Left hindlimb (tissue), 1 donor: ENCODE results near the gene SLC6A4.
"Not testable (repeated sequence)": the region's sequence is repeated elsewhere in the genome, so short reads cannot be mapped to it uniquely, and the experiment has no call there.

Source experiments
- DNase-seq: peaks from one replicate; pipeline ENCODE4 v3.0.0-alpha.2; 2018

SLC6A4 gene

DNA sequence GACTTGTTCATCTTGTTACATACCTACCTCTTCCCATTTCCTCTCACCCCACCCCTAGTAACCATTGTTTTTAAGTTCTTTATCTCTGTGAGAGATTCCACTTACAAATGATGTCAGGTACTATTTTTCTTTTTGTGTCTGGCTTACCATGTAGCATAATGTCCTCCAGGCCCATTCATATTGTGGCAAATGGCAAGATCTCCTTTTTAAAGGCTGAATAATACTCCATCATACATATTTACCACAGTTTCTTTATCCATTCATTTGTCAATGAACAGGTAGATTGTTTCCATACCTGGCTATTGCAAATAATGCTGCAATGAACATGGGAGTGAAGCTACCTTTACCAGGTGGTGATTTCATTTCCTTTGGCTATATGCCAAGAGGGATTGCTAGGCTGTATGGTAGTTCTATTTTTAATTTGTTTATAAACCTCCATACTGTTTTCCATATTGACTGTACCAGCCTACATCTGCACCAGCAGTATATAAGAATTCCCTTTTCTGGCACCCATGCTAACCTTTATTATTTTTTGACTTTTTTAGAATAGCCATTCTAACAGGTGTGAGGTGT is 65.0 kb downstream of the SLC6A4 start:
- no peak for DNase-seq

GRCh38 chr17:30165960-30166359 is 69.5 kb downstream of the SLC6A4 start:
- no peak for DNase-seq

- no peak for DNase-seq
Observed at GRCh38 chr17:30165147-30165546, 70.3 kb downstream of the SLC6A4 start.

DNA sequence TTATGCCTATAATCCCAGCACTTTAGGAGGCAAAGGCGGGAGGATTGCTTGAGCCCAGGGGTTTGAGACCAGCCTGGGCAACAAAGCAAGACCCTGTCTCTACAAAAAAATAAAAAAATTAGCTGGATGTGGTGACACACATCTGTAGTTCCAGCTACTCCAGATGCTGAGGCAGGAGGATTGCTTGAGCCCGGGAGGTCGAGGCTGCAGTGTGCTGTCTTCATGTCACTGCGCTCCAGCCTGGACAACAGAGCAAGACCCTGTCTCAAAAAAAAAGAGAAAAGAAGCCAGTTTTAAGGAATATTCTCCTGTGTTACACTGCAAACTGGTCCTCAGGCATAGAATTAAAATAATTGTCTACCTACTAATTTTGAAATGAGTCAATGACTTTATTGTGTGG is 71.0 kb downstream of the SLC6A4 start:
- no peak for DNase-seq

- no peak for DNase-seq
Observed at GRCh38 chr17:30161601-30162000, 73.9 kb downstream of the SLC6A4 start.

GRCh38 chr17:30160419-30161172 is 74.9 kb downstream of the SLC6A4 start:
- DNase-seq: no peak

- no peak for DNase-seq
Observed at GRCh38 chr17:30158896-30159625, 76.4 kb downstream of the SLC6A4 start.

DNA sequence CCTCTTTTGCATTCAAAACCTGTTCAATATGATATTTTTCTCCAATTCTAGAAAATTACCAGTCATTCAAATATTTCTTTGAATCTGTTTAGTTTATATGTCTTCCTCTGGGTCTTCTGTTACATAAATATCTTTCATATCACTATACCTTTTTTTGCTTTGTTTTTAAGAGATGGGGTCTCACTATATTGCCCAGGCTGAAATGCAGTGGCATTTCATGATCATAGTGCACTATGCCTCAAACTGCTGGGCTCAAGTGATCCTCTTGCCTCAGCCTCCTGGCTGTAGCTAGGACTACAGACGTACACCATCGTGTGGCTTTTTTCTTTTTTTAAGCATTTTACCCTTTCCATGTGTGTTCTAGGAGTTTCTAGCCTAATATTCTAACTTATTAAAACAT is 80.1 kb downstream of the SLC6A4 start:
- DNase-seq: no peak

GRCh38 chr17:30153463-30153862 is 82.0 kb downstream of the SLC6A4 start:
- no peak for DNase-seq

DNA sequence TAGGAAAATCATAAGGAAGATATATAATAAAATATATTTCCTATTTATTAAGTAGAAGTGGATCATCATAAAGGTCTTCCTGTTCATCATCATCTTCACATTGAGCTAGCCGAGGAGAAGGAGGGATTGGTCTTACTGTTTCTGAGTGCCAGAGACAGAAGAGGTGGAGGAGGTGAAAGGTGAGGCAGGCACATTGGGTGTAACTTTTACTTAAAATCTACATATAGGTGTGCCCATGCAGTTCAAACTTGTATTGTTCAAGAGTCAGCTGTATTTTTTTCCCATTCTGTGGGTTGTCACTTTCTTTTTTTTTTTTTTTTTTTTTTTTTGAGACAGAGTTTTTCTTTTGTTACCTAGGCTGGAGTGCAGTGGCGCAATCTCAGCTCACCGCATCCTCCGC is 84.0 kb downstream of the SLC6A4 start:
- DNase-seq: no peak

- DNase-seq: no peak
Observed at GRCh38 chr17:30148376-30148775, 87.1 kb downstream of the SLC6A4 start.

DNA sequence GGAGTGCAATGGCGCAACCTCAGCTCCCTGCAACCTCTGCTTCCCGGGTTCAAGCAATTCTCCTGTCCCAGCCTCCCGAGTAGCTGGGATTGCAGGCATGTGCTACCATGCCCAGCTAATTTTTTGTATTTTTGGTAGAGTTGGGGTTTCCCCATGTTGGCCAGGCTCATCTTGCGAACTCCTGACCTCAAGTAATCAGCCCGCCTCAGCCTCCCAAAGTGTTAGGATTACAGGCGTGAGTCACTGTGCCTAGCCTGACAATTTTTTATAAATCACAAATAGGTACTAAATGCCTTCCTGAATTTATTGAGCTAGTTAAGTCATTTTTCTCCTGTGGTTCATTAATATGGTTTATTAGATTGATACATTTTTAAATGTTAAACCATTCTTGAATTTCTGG is 87.6 kb downstream of the SLC6A4 start:
- DNase-seq: not testable (repeated sequence)
